Esophagus squamous epithelium (tissue), 4 donors: ENCODE results near the gene CDIP1.

Source experiments
- CTCF ChIP-seq, 6 experiments: fragments of 450-650 bp in 4 of 6; fragments of 200-600 bp in 2 of 6; sonication (generic) in 2 of 6; IDR thresholded peaks; one replicate each; pipeline ENCODE4 v1.5.1; 2016 to 2019; ENCODE audit warnings: antibody characterized with exemption in 6 of 6, mild to moderate bottlenecking in 4 of 6, moderate library complexity in 4 of 6
- POLR2A ChIP-seq, 4 donors: fragments of 450-650 bp; IDR thresholded peaks; one replicate each; pipeline ENCODE4 v1.6.1; 2017; ENCODE audit warnings: antibody characterized with exemption in 4 of 4, mild to moderate bottlenecking in 4 of 4, moderate library complexity in 3 of 4

- TF ChIP-seq CTCF (IDR thresholded peaks at IDR 0.05) (no peak), POLR2A (IDR thresholded peaks at IDR 0.05) (no peak)
These were observed 34.1 kb upstream of the CDIP1 start for GRCh38 chr16:4572715-4573114.
